Tibial nerve (tissue), 4 donors: ENCODE measurements around the gene VPS26C. TPM values are rescaled to one million over a fixed set of nuclear protein-coding genes. Genes with fewer than 3 reads are reported as not detected.

Experiments used
- DNase-seq, 2 donors: peaks; one replicate each; pipeline ENCODE4 v3.0.0-alpha.2; 2019; ENCODE audit warnings: low spot score in 2 of 2
- H3K27ac ChIP-seq, 4 donors: fragments of 200-600 bp; sonication (generic) in 3 of 4; one replicate each; pipeline ENCODE4 v1.5.1; 2017 to 2019; ENCODE audit warnings: mild to moderate bottlenecking in 1 of 4
- H3K27me3 ChIP-seq, 2 donors: fragments of 200-600 bp; sonication (generic) in 1 of 2; one replicate each; pipeline versions ENCODE4 v1.5.1 to v1.6.0; 2017 to 2019
- H3K36me3 ChIP-seq, 3 donors: fragments of 200-600 bp; sonication (generic); one replicate each; pipeline ENCODE4 v1.5.1; 2018 to 2019
- H3K4me1 ChIP-seq, 4 donors: fragments of 200-600 bp; sonication (generic) in 3 of 4; one replicate each; pipeline ENCODE4 v1.5.1; 2017 to 2019
- H3K4me3 ChIP-seq, 4 donors: fragments of 200-600 bp; sonication (generic) in 3 of 4; one replicate each; pipeline ENCODE4 v1.5.1; 2017 to 2019; ENCODE audit warnings: mild to moderate bottlenecking in 1 of 4, moderate library complexity in 1 of 4
- H3K9me3 ChIP-seq, 4 donors: fragments of 200-600 bp; sonication (generic) in 3 of 4; one replicate each; pipeline ENCODE4 v1.5.1; 2017 to 2019
- CTCF ChIP-seq, 5 experiments: fragments of 200-600 bp in 3 of 5; fragments of 450-650 bp in 2 of 5; sonication (generic) in 3 of 5; IDR thresholded peaks; one replicate each; pipeline ENCODE4 v1.5.1; 2016 to 2019; ENCODE audit warnings: antibody characterized with exemption in 5 of 5, mild to moderate bottlenecking in 3 of 5, moderate library complexity in 2 of 5
- EP300 ChIP-seq, 2 donors: sonication (generic); formaldehyde crosslinking; IDR thresholded peaks; one replicate each; pipeline ENCODE4 v1.6.1; 2017; ENCODE audit warnings: antibody characterized with exemption in 2 of 2, mild to moderate bottlenecking in 1 of 2
- POLR2A ChIP-seq, 2 donors: fragments of 450-650 bp; IDR thresholded peaks; one replicate each; pipeline ENCODE4 v1.6.1; 2017; ENCODE audit warnings: antibody characterized with exemption in 2 of 2, mild to moderate bottlenecking in 2 of 2, moderate library complexity in 2 of 2
- WGBS, 2 donors: methylation state at CpG; one replicate each; pipeline ENCODE4 v1.1.5; 2018; 5-methylcytosine and 5-hydroxymethylcytosine counted together
- small RNA-seq: library from RNA; depleted of rRNA; stranded (forward); fragments of <200 nt; gene quantifications from one replicate; pipeline ENCODE3, GENCODE V24; 2016
- total RNA-seq, 4 donors: library from RNA; depleted of rRNA; stranded (reverse); fragments of >200 nt; gene quantifications; one replicate each; pipeline ENCODE4 v1.1.0, GENCODE V29; 2016

VPS26C gene
- total RNA-seq, 4 donors from 2014 or later = 34.7 to 55.8 (median 51.6) TPM

DNA sequence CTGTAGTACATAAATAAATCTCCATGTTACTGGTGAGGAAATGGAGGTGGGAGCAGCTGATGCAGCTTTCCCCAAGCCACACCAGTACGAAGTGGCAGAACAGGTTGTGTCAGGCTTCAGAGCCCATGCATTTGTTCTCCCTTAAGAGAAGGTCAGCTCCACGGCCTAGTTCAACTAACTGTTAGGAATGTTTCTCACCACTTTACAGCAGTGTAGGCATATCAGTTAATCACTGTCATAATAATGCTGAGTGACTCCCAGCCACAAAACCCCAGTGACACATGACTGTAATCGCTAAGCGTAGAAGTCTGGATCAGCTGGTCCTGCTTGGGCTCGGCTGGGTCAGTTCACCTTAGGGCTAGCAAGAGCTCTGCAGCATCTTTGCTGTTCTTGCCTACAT lies 90.4 kb downstream of the VPS26C start:
- Histone ChIP-seq H3K36me3 (peaks cover 0 to 69% (median 0%) of the 10 kb centered on the region in 3 donors), H3K27me3 (no peaks in the 10 kb centered on the region), H3K27ac (no peak overlapping the region), H3K4me1 (peaks cover 0 to 8% (median 0%) of the 10 kb centered on the region in 4 donors), H3K4me3 (no peak overlapping the region), H3K9me3 (no peaks in the 10 kb centered on the region)
- 67 to 72% methylated on average over 5 of the region's 5 CpGs for WGBS, 2 donors
- no peak for DNase-seq
- TF ChIP-seq POLR2A (IDR thresholded peaks at IDR 0.05) (no peak), CTCF (IDR thresholded peaks at IDR 0.05) (no peak), EP300 (IDR thresholded peaks at IDR 0.05) (no peak)

Small RNA genes lying within 50 kb of the gene (small RNA-seq; reads per million reads assigned to genes)
- gene RN7SL678P = not detected

Other genes with a start within 250 kb of the VPS26C start
- gene PIGP, start 194.3 kb downstream of the VPS26C start, total RNA-seq = 10 to 100 TPM in 3 of 4 donors, 1 to 10 TPM in 1; 4.5 to 40.0 (median 26.5) TPM
- 100 to 1,000 TPM; 136 to 259 (median 158) TPM for gene TTC3, start 194.1 kb downstream of the VPS26C start, total RNA-seq
- gene DYRK1A, start 99.4 kb upstream of the VPS26C start, total RNA-seq = 10 to 100 TPM; 65.8 to 81.6 (median 68.2) TPM